ENCODE data around the gene MTM1.
A peak's percentile ranks its signal among the peaks of the same experiment; 100 is the strongest.

GRCh38 chrX:150688911-150689451 is 120.6 kb downstream of the MTM1 start:
- TF ChIP-seq FOXM1 (IDR thresholded peaks at IDR 0.05; ENCODE audit: low read depth), result 0 out of 2 replicates have a peak, but pooled peaks have one; percentile 55
- no peak for TF ChIP-seq USF1 (IDR thresholded peaks at IDR 0.05; ENCODE audit: borderline replicate concordance, low read depth)
- no peak for TF ChIP-seq REST (IDR thresholded peaks at IDR 0.05; ENCODE audit: low read depth, low read length)
- TF ChIP-seq NRF1 (IDR thresholded peaks at IDR 0.05; ENCODE audit: low read depth, low read length), result no peak
- no peak for TF ChIP-seq IRF3 (IDR thresholded peaks at IDR 0.05; ENCODE audit: low read depth, low read length)
- TF ChIP-seq GATA2 (CRISPR knock-in tag; IDR thresholded peaks at IDR 0.05), result no peak
